AG10803 (cell line): ENCODE results near the gene CEP164.

Experiments
- DNase-seq: peaks from one replicate; pipeline ENCODE4 v3.0.0; 2010; ENCODE audit warnings: low read depth
- H3K4me3 ChIP-seq: 2 replicates; pipeline ENCODE4 v1.5.1; 2011; ENCODE audit warnings: mild to moderate bottlenecking, low read length, control low read depth
- CTCF ChIP-seq: conservative IDR thresholded peaks from 2 replicates; pipeline ENCODE4 v1.5.1; 2011; ENCODE audit warnings: mild to moderate bottlenecking, low read length, control low read depth, inconsistent platforms

The CEP164 gene

GRCh38 chr11:117385471-117385870, 57.8 kb downstream of the CEP164 start:
- TF ChIP-seq CTCF, result no peak
- no peak for DNase-seq
- H3K4me3 ChIP-seq, result no peak overlapping the region

GRCh38 chr11:117385906-117386305, 58.3 kb downstream of the CEP164 start:
- DNase-seq, result no peak
- H3K4me3 ChIP-seq, result no peak overlapping the region
- no peak for TF ChIP-seq CTCF

- peak; percentile 94 for DNase-seq
- TF ChIP-seq CTCF, result no peak
- no peak overlapping the region for H3K4me3 ChIP-seq
These were observed 60.5 kb downstream of the CEP164 start for GRCh38 chr11:117387992-117388755.

GRCh38 chr11:117390743-117391142, 63.1 kb downstream of the CEP164 start:
- no peak for DNase-seq
- TF ChIP-seq CTCF, result no peak
- H3K4me3 ChIP-seq, result no peak overlapping the region

GRCh38 chr11:117391181-117391580, 63.5 kb downstream of the CEP164 start:
- no peak for TF ChIP-seq CTCF
- DNase-seq, result no peak
- H3K4me3 ChIP-seq, result no peak overlapping the region

- TF ChIP-seq CTCF, result no peak
These were observed 64.5 kb downstream of the CEP164 start for GRCh38 chr11:117392001-117392690.

GRCh38 chr11:117392979-117393378, 65.3 kb downstream of the CEP164 start:
- TF ChIP-seq CTCF, result no peak
- DNase-seq, result no peak
- no peak overlapping the region for H3K4me3 ChIP-seq

More at GRCh38 chr11:117392001-117392690, 64.5 kb downstream of the CEP164 start:
- no peak overlapping the region for H3K4me3 ChIP-seq
- no peak for DNase-seq
